ENCODE measurements around the gene TBCB.

The TBCB gene

DNA sequence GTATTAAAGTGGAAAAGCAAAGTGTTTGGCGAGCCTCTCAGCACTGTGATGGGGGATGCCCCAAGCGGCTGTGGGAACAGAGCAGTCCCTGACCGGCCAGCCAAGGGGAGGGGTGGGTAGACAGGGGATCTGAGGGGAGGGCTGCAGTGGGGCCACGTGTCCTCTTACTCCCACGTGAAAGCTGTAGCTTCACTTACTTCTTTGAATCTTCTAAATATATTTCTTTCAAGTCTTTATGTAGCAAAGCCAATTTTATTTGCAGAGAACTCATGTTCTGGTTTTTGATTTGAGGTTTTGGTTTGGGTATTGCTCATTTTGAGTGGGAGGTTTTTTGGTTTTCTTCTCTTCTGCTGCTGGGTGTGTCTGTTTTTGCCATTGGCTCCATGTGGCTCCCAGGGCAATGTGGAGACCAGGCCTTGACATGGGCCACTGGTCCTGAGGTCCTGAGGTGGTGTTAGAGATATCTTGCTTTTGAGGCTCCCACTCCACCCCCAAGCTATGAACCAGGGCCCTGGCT is 22.1 kb upstream of the TBCB start:
- no peak for TF ChIP-seq CTCF (IDR thresholded peaks at IDR 0.05; ENCODE audit: borderline replicate concordance, insufficient read depth, low read depth, low read length)
- no peak overlapping the region for H3K4me3 ChIP-seq (ENCODE audit: low read depth, low read length)

- no peak for TF ChIP-seq CTCF (IDR thresholded peaks at IDR 0.05; ENCODE audit: borderline replicate concordance, insufficient read depth, low read depth, low read length)
- H3K4me3 ChIP-seq (ENCODE audit: low read depth, low read length), result no peak overlapping the region
These were observed 21.6 kb upstream of the TBCB start for GRCh38 chr19:36093687-36094086.

GRCh38 chr19:36097036-36097435 is 18.2 kb upstream of the TBCB start:
- no peak for TF ChIP-seq CTCF (IDR thresholded peaks at IDR 0.05; ENCODE audit: borderline replicate concordance, insufficient read depth, low read depth, low read length)
- H3K4me3 ChIP-seq (ENCODE audit: low read depth, low read length), result no peak overlapping the region

DNA sequence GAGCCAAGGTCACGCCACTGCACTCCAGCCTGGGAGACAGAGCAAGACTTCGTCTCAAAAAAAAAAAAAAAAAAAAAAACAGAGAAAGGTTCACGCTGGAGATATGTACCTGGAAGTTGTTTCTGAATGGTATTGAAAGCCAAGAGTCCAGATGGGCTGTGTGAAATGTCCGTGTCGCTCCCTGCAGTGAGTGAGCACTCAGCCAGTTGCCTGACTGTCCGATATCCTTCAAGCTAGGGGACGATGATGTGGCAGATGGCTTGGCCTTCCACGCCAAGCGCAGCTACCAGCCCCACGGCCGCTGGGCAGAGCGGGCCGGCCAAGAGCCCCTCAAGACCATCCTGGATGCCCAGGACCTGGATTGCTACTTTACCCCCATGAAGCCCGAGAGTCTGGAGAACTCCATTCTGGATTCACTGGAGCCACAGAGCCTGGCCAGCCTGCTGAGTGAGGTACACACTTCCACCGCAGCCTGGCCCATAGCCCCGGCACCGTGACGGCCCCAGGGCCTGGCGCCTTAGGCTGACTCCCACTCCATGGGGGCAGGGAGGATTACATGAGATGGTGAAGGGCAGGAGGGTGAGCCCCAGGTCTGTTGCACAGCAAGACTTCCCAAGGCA is 16.0 kb upstream of the TBCB start:
- no peak for TF ChIP-seq CTCF (IDR thresholded peaks at IDR 0.05; ENCODE audit: borderline replicate concordance, insufficient read depth, low read depth, low read length)
- no peak overlapping the region for H3K4me3 ChIP-seq (ENCODE audit: low read depth, low read length)

- no peak overlapping the region for H3K4me3 ChIP-seq (ENCODE audit: low read depth, low read length)
- no peak for TF ChIP-seq CTCF (IDR thresholded peaks at IDR 0.05; ENCODE audit: borderline replicate concordance, insufficient read depth, low read depth, low read length)
These were observed 14.8 kb upstream of the TBCB start for GRCh38 chr19:36100476-36100875.

- TF ChIP-seq CTCF (IDR thresholded peaks at IDR 0.05; ENCODE audit: borderline replicate concordance, insufficient read depth, low read depth, low read length), result no peak
- H3K4me3 ChIP-seq (ENCODE audit: low read depth, low read length), result no peak overlapping the region
These were observed 13.5 kb upstream of the TBCB start for GRCh38 chr19:36101550-36102327.
